GM19467 (cell line): ENCODE measurements around the gene NT5DC3.
"Not testable (repeated sequence)": the region's sequence is repeated elsewhere in the genome, so short reads cannot be mapped to it uniquely, and the experiment has no call there.

ENCODE experiments used
- ATAC-seq: cut with Tn5 transposase; IDR thresholded peaks from one replicate; pipeline ENCODE4 v1.9.1; 2021; ENCODE audit warnings: mild to moderate bottlenecking, moderate library complexity; ENCODE audit not compliant: unreplicated experiment

The NT5DC3 gene

GRCh38 chr12:103810111-103810510 is 30.9 kb downstream of the NT5DC3 start:
- ATAC-seq, result no peak

GRCh38 chr12:103809639-103810038 is 31.4 kb downstream of the NT5DC3 start:
- not testable (repeated sequence) for ATAC-seq

GRCh38 chr12:103809154-103809553 is 31.9 kb downstream of the NT5DC3 start:
- no peak for ATAC-seq

GRCh38 chr12:103808239-103808880 is 32.7 kb downstream of the NT5DC3 start:
- ATAC-seq, result no peak

- ATAC-seq, result no peak
Measured at GRCh38 chr12:103807561-103808238, 33.3 kb downstream of the NT5DC3 start.

- ATAC-seq, result no peak
Measured at GRCh38 chr12:103806803-103807202, 34.2 kb downstream of the NT5DC3 start.

GRCh38 chr12:103805655-103806360 is 35.2 kb downstream of the NT5DC3 start:
- ATAC-seq, result no peak

- ATAC-seq, result no peak
Measured at GRCh38 chr12:103803847-103804246, 37.2 kb downstream of the NT5DC3 start.

- ATAC-seq, result no peak
Measured at GRCh38 chr12:103802586-103802886, 38.5 kb downstream of the NT5DC3 start.

GRCh38 chr12:103801709-103802585 is 39.1 kb downstream of the NT5DC3 start:
- no peak for ATAC-seq

GRCh38 chr12:103799857-103800771 is 40.9 kb downstream of the NT5DC3 start:
- ATAC-seq, result no peak

GRCh38 chr12:103799504-103799856 is 41.6 kb downstream of the NT5DC3 start:
- no peak for ATAC-seq

GRCh38 chr12:103798586-103798985 is 42.4 kb downstream of the NT5DC3 start:
- ATAC-seq, result no peak

GRCh38 chr12:103794309-103795213 is 46.5 kb downstream of the NT5DC3 start:
- no peak for ATAC-seq

GRCh38 chr12:103793512-103794045 is 47.5 kb downstream of the NT5DC3 start:
- no peak for ATAC-seq

- ATAC-seq, result no peak
Measured at GRCh38 chr12:103793046-103793445, 48.0 kb downstream of the NT5DC3 start.

- no peak for ATAC-seq
Measured at GRCh38 chr12:103791350-103791920, 49.6 kb downstream of the NT5DC3 start.

GRCh38 chr12:103786201-103786600 is 54.8 kb downstream of the NT5DC3 start:
- no peak for ATAC-seq
